Glomerular endothelial cell (primary cell): ENCODE measurements around the gene MTSS2. TPM values are rescaled to one million over a fixed set of nuclear protein-coding genes. Genes with fewer than 3 reads are reported as not detected.
"Not testable (repeated sequence)": the region's sequence is repeated elsewhere in the genome, so short reads cannot be mapped to it uniquely, and the experiment has no call there.

Experiments used
- DNase-seq: peaks from one replicate; pipeline ENCODE4 v3.0.0-alpha.2; 2011; ENCODE audit warnings: low read depth, low spot score; ENCODE audit errors: extremely low read depth
- total RNA-seq: library from RNA; depleted of rRNA; stranded (reverse); fragments of >200 nt; gene quantifications from 2 replicates; pipeline ENCODE4 v1.2.3, GENCODE V29; 2015

Gene MTSS2
- total RNA-seq, 1 donor from 2014 or later, result 32.6 TPM

DNA sequence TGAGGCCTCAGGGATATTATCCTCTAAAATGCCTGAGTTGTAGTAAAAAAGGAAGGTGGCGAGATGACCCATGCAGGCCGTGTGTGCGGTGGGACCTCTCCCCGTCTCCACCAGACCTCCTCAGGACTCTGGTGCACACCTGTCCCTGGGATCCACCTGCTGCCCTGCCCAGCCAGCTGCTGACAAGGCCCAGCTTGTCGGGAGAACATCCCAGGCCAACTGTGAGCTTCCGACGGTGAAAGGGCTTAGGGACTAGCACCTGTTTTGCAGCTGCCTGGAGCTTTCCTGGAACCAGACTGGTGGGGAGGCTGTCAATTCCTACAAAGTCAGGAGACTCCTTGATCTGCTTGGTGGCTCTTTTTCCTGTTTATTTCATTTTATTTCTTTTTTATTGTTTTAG is 27.9 kb downstream of the MTSS2 start:
- no peak for DNase-seq

DNA sequence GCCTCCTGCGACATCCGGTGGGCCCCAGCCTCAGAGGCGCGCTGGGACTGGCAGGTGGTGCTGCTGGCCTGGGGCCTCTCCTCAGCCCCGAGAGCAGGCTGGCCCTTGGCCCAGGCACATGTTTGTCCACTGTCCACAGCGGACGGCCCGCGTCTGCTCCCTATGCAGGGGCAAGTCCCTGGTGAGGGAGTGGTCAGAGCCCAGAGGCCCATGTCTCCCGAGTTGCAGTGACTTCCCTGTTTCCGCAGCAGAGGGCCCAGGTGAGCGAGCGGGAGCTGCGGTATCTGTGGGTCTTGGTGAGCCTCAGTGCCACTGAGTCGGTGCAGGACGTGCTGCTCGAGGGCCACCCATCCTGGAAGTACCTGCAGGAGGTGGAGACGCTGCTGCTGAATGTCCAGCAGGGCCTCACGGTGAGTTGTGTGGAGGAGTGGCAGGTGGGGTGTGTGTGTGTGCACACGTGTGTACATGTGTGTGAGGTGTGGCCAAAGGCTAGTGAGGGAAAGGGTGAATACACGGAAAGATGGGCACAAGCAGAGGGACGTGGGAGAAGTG is 29.1 kb downstream of the MTSS2 start:
- no peak for DNase-seq

DNA sequence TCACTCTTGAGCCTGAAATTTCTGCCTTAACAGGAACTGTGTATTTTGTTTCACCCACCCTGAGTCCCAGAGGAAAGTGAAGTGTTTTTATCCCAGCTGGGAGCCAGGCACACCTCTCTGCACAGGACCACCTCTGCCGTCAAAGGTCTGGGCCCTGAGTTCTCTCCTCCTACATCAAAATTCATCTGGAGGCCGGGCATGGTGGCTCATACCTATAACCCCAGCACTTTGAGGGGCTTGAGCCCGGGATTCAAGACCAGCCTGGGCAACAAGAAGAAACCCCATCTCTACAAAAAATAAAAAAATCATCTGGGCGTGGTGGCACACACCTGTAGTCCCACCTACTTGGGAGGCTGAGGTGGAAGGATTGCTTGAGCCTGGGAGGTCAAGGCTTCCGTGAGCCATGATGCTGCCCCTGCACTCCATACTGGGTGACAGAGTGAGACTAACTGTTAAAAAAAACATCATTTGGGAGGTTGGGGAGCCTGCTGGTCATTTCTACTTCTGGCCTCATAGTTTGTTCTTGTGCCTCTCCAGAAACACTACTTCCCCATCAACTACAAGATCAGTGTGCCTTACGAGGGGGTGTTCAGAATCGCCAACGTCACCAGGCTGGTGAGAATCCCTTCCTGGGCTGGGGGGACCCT is 29.7 kb downstream of the MTSS2 start:
- no peak for DNase-seq

GRCh38 chr16:70653809-70654771 is 31.8 kb downstream of the MTSS2 start:
- DNase-seq, result peak; percentile 76

GRCh38 chr16:70653406-70653805 is 32.4 kb downstream of the MTSS2 start:
- DNase-seq, result no peak

GRCh38 chr16:70652322-70652721 is 33.5 kb downstream of the MTSS2 start:
- DNase-seq, result no peak

DNA sequence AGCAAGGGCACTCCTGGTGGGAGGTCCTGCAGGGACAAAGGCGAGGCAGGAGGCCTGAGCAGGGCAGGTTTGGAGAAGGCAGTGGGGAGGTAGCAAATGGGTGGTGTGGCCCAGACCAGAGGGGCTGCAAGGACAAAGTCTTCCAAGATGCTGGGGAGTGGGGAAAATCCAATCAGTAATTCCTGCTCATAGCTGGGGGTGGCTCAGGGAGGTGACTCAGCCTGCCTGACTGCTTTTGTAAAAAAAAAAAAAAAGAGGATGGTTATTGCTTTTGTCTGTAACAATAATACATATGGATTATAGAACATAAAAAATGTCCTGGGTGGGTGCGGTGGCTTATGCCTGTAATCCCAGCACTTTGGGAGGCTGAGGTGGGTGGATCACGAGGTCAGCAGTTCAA is 34.3 kb downstream of the MTSS2 start:
- DNase-seq, result no peak

GRCh38 chr16:70650216-70650615 is 35.6 kb downstream of the MTSS2 start:
- DNase-seq, result no peak

DNA sequence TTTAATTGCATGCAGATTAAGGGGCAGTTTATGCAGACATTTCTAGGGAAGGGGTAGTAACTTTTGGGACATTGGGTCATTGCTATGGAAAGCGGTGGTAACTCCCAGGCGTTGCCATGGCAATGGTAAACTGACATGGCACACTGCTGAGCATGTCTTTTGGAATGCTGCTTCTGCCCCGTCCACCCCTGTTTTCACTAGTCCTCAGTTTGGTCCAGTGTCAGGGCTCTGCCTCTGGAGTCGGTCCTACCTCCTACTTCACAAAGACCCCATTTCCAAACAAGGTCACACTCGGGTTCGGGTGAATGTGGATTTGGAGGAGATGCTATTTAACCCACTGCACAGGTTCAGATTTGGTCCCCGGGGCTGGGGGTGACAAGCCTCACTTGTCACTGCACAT is 36.6 kb downstream of the MTSS2 start:
- DNase-seq, result no peak

DNA sequence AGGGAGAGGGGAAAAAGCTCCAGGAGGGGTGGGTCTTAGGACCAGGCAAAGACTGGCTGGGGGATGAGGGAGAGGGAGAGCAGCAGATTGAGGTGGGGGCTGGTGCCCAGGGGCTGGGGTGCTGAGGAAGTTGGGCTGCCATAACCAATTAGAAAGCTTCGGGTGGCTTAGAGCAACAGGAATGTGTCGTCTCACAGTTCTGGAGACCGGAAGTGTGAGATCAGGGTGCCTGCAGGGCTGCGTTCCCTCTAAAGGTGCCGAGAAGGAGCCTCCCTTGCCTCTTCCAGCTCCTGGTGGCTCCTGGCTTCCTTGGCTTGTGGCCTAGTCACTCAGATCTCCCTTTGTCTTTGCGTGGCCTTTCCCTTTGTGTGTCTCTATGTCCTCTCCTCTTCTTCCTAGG is 37.2 kb downstream of the MTSS2 start:
- DNase-seq, result no peak

GRCh38 chr16:70647441-70648359 is 38.2 kb downstream of the MTSS2 start:
- no peak for DNase-seq

DNA sequence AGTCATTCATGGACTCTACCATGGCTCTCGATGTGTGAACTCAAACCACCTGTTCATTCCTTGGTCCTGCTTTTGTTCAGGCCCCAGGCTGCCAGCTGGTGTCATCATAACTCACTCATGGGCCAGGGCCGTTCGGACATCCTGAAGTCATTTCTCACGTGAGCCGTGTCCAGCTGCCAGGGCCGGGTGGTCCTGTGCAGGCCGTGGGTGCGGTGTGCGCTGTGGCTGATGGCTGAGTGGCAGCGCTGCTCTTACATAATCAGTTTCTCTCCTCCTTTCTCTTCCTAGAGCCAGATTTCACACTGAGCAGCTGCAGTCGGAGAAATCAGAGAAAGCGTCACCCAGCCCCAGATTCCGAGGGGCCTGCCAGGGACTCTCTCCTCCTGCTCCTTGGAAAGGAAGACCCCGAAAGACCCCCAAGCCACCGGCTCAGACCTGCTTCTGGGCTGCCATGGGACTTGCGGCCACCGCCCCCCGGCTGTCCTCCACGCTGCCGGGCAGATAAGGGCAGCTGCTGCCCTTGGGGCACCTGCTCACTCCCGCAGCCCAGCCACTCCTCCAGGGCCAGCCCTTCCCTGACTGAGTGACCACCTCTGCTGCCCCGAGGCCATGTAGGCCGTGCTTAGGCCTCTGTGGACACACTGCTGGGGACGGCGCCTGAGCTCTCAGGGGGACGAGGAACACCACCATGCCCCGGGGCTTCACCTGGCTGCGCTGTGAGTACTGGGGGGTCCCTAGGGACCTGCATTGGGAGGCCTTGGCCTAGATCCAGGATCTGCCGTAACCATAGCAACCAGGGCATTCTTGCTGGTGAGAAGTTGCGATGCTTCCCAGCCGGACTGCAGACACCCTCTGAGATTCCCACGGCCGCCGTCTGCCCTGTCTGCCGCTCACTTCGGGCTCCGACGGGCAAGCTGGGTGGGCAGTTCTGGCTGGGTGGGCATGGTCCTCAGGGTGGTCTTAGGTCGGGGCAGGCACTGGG is 39.3 kb downstream of the MTSS2 start, which contains the start of gene IL34:
Gene IL34 (plus strand): TSS at position 300 of the 982 bp plus-strand sequence. CDS start 389 bp downstream, at position 689.
- DNase-seq, result no peak

DNA sequence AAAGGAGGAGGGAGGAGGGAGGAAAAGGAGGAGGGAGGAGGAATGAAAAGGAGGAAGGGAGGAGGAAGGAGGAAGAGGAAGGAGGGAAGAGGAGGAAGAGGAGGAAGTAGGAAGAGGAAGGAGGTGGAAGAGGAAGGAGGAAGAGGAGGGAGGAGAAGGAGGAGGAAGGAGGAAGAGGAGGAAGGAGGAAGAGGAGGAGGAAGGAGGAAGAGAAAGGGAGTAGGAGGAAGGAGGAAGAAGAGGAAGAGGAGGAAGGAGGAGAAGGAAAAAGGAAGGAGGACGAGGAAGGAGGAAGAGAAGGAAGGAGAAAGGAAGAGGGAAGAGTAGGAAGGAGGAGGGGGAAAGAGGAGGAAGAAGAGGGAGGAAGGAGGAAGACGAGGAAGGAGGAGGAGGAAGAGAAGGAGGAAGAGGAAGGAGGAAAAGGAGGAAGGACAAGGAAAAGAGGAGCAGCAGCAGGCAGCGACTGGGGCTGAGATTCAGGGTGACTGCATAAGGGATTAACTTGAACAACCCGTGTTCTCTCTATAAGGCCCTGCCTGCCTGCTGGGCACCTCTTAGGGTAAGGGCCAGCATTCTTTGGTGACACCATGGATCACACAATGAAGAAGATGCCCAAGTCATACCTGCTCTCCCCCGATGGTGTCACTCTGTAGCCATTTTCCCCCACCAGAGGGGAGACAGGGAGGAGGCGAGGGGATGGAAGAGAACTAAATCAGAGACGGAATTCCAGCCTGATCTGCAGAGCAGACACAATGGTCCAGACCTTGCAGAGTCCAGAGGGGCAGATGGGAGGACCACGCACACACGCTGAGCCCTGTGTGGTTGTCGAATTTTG is 40.9 kb downstream of the MTSS2 start:
- DNase-seq, result no peak

DNA sequence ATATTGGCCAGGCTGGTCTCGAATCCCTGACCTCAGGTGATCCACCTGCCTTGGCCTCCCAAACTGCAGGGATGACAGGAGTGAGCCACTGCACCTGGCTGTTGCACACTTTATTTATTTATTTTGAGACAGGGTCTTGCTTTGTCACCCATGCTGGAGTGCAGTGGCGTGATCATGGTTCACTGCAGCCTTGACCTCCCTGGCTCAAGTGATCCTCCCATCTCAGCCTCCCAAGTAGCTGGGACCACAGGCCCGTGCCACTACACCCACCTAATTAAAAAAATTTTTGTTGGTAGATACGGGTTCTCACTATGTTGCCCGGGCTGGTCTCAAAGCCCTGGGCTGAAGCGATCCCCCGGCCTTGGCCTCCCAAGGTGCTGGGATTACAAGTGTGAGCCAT is 42.6 kb downstream of the MTSS2 start:
- DNase-seq, result not testable (repeated sequence)

- no peak for DNase-seq
These were observed 43.2 kb downstream of the MTSS2 start for GRCh38 chr16:70642633-70643032.

DNA sequence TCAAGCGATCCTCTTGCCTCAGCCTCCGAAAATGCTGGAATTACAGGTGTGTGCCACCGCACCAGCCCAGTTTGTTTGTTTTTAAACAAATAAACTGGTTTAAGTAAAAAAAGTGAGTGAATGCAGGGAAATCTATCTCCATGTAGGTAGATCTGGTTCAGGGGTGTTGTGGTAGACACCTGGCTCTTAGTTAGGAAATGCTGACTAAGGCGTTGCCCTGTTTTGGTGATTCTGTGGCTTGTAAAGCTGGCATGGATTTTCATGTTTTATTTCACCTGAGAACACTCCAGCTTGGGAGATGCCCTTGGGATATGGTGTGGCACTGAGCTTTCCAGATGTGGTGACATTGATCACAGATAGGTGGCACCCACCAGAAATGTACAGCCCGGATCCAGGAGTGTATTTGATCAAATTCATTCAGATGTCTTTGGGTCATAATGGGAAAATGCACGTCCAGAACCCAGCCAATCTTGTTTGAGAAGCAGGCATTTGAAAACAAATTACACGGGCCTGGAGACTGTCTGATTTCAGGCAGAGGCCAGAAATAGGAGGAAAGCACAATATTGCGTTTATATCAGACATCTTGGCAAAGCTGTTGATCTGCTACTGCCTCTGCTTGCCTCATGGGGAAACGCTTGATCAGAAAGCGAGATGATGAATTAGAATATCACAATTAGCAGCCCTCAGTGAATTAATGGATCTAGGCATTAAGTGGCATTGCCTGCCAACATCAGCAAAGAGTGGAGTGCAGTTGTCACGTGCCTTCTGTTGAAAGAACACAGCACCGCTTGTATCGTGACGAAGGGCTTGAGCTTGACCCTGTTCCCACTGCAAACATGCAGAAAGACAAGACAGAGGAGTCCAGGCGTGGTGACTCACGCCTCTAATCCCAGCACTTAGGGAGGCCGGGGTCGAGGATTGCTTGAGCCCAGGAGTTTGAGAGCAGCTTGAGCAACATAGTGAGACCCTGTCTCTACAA is 46.8 kb downstream of the MTSS2 start:
- DNase-seq, result no peak
